OCI-LY7 (cell line): ENCODE results near the gene PCDHB9.
"Not testable (repeated sequence)": the region's sequence is repeated elsewhere in the genome, so short reads cannot be mapped to it uniquely, and the experiment has no call there.

Experiments
- CTCF ChIP-seq: fragments of 200-600 bp; sonication (generic); conservative IDR thresholded peaks from 2 replicates; pipeline ENCODE4 v1.5.1; 2014; ENCODE audit warnings: mild to moderate bottlenecking, antibody characterized with exemption, low read length, moderate library complexity, mixed read lengths
- EZH2phosphoT487 ChIP-seq: fragments of 200-600 bp; sonication (generic); IDR thresholded peaks from 2 replicates; pipeline ENCODE4 v1.6.1; 2018; ENCODE audit warnings: low read depth, borderline replicate concordance, mild to moderate bottlenecking, mixed run types, antibody characterized with exemption, low read length, moderate library complexity, mixed read lengths

- not testable (repeated sequence) for TF ChIP-seq EZH2phosphoT487, CTCF
Observed at GRCh38 chr5:141215504-141215903, 28.5 kb downstream of the PCDHB9 start.
